Immature natural killer cell (primary cell): Measurements from ENCODE around the gene VSTM2L. TPM values are rescaled to one million over a fixed set of nuclear protein-coding genes. Genes with fewer than 3 reads are reported as not detected.
A peak's percentile ranks its signal among the peaks of the same experiment; 100 is the strongest.

Source experiments
- DNase-seq, 3 donors: peaks; one replicate each; pipeline ENCODE4 v3.0.0; 2022; ENCODE audit warnings: mixed read lengths in 1 of 3
- H3K27ac Mint-ChIP-seq, 6 donors: one replicate each; pipeline ENCODE4 v1.8.0; 2020; ENCODE audit warnings: mixed read lengths in 6 of 6, mild to moderate bottlenecking in 5 of 6, inconsistent platforms in 4 of 6, moderate library complexity in 3 of 6
- H3K27me3 Mint-ChIP-seq, 3 donors: one replicate each; pipeline ENCODE4 v1.8.0; 2020 to 2021; ENCODE audit warnings: low read depth in 3 of 3, mild to moderate bottlenecking in 3 of 3, mixed read lengths in 3 of 3, moderate library complexity in 3 of 3, inconsistent platforms in 1 of 3
- H3K36me3 Mint-ChIP-seq, 3 donors: one replicate each; pipeline ENCODE4 v1.8.0; 2020; ENCODE audit warnings: mixed read lengths in 3 of 3, inconsistent platforms in 2 of 3, mild to moderate bottlenecking in 2 of 3
- H3K4me1 Mint-ChIP-seq, 2 donors: one replicate each; pipeline ENCODE4 v1.8.0; 2020; ENCODE audit warnings: inconsistent platforms in 2 of 2, mild to moderate bottlenecking in 2 of 2, mixed read lengths in 2 of 2, moderate library complexity in 1 of 2
- H3K4me3 Mint-ChIP-seq, 5 donors: one replicate each; pipeline ENCODE4 v1.8.0; 2020; ENCODE audit warnings: mild to moderate bottlenecking in 5 of 5, mixed read lengths in 5 of 5, inconsistent platforms in 3 of 5, moderate library complexity in 3 of 5
- H3K9me3 Mint-ChIP-seq, 6 donors: one replicate each; pipeline ENCODE4 v1.8.0; 2020; ENCODE audit warnings: mild to moderate bottlenecking in 6 of 6, mixed read lengths in 6 of 6, inconsistent platforms in 4 of 6, moderate library complexity in 3 of 6
- polyA plus RNA-seq, 3 donors: library from polyadenylated mRNA; unstranded; fragments of 300-500 nt; fragmentation: Illumina TruSeq; gene quantifications; one replicate each; pipeline ENCODE4 v1.2.3, GENCODE V29; 2021

The VSTM2L gene
- polyA plus RNA-seq, 3 donors from 2014 or later = not detected

DNA sequence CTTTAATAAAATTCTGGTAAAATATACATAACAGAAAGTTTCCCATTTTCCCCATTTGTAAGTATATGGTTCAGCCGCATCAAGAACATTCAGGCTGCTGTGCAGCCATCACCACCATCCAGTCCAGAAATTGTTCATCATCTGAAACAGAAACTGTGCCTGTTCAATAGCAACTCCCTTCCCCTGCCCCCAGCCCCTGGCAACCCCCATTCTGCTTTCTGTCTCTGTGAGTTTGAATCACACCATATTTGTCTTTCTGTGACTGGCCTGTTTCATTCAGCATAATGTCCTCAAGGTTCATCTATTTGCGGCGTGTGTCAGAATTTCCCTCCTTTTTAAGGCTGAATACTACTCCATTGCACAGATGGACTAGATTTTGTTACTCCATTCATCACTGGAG lies 19.1 kb downstream of the VSTM2L start:
- H3K4me1 Mint-ChIP-seq = peaks cover 4 to 9% of the 10 kb centered on the region in 2 donors
- peaks cover 0 to 7% (median 4%) of the 10 kb centered on the region in 3 donors for H3K27me3 Mint-ChIP-seq
- H3K36me3 Mint-ChIP-seq = no peaks in the 10 kb centered on the region
- DNase-seq = no peak
- no peaks in the 10 kb centered on the region for H3K9me3 Mint-ChIP-seq
- H3K4me3 Mint-ChIP-seq = no peak overlapping the region
- H3K27ac Mint-ChIP-seq = no peak overlapping the region

DNA sequence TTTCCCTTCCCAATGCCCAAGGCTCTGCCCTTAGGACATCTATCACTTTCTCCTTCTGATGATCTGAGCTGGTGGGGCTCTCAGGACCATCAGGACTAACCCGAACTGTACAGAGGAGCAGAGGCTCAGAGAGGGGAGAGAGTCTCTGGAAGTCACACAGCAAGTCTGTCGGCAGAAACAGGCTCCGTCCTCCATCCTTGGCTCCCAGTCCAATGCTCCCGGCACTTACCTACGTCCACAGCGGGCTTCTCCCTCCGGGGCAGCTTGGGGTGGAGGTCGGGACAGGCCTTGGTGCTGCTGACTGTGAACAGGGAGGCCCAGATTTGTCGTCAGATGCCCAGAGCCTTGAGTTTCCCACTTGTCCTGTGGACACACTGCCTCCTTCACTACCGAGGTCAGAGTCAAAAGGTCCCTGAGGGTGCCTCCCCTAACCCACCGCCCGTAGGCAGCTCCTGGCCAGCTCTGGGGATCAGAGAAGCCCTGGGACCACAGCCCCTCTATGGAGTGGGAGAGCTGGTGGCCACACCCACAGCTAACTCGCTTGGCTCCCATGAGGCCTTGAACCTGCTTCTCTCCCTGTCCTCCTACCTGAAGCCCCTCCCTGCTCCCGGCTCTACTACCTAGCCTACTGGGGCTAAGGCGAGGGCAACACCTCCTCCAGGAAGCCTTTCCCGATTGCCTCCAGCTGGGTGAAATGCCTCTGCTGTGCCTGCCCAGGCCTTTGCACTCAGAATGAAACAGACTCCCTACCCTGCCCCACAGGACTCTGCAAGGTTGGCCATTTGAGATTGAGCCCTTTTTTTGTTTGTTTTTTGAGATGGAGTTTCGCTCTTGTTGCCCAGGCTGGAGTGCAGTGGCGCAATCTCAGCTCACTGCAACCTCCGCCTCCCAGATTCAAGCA lies 22.6 kb downstream of the VSTM2L start:
- Mint-ChIP-seq H3K36me3 (no peaks in the 10 kb centered on the region), H3K27ac (peak overlapping the region in 2 of 6 donors; percentile 7 to 55), H3K9me3 (no peaks in the 10 kb centered on the region), H3K4me3 (no peak overlapping the region), H3K4me1 (no peaks in the 10 kb centered on the region), H3K27me3 (peaks cover 3 to 5% (median 4%) of the 10 kb centered on the region in 3 donors)
- no peak for DNase-seq

DNA sequence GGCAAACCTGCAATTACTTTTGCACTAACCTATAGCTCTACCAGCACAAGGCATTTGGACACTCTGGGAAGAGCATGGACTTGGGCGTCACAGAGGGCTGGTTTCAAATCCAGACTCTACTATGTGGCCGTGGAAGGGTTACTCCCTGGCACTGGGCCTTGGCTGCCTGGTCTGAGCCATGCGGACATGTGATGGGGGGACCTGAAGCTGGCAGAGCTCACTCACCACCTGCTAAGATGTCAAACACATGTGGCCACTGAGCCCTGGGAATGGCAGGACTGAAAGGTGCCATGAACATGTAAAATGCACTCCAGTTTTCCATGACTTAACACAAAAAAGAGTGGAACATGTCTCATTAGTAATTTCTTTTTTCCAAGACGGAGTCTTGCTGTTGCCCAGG lies 23.7 kb downstream of the VSTM2L start:
- no peak for DNase-seq
- H3K27me3 Mint-ChIP-seq = peaks cover 3 to 4% (median 4%) of the 10 kb centered on the region in 3 donors
- H3K9me3 Mint-ChIP-seq = no peaks in the 10 kb centered on the region
- H3K36me3 Mint-ChIP-seq = no peaks in the 10 kb centered on the region
- no peaks in the 10 kb centered on the region for H3K4me1 Mint-ChIP-seq
- H3K4me3 Mint-ChIP-seq = no peak overlapping the region
- no peak overlapping the region for H3K27ac Mint-ChIP-seq

DNA sequence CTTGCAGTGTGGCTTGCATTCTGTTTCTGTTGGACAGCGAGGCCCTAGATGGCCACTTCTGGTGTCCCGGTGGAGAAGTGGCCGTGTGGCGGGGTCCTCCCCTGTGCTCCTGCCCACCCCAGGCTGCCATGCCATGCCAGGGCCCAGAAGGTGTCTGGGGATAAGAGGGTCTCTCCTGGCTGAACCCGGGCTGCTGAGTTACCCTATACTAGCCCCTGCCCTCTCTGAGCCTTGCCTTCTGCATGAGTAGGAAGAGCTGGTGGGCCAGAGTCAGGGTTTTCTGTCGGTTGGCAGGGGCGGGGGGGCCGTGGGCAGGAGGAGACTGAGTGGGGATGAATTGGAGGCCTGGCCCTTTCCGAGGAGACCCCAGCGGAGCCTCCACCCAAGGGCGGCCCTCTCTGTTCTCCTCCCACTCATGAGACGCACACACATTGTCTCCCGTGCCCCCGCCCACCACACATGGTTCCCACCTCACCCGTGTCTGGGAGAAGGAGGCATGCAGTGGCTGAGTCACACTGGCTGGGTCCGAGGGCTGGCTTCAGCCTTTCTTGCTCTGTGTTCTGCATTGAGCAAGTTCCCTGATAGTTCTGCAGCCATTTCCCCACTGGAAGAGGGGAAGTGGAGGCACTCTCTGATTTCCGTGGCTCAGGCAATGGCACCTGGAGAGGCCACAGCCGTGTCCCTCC lies 24.6 kb downstream of the VSTM2L start:
- Mint-ChIP-seq H3K27ac (no peak overlapping the region), H3K27me3 (peaks cover 0 to 3% (median 1%) of the 10 kb centered on the region in 3 donors), H3K4me3 (no peak overlapping the region), H3K36me3 (no peaks in the 10 kb centered on the region), H3K9me3 (no peaks in the 10 kb centered on the region), H3K4me1 (no peaks in the 10 kb centered on the region)
- no peak for DNase-seq

DNA sequence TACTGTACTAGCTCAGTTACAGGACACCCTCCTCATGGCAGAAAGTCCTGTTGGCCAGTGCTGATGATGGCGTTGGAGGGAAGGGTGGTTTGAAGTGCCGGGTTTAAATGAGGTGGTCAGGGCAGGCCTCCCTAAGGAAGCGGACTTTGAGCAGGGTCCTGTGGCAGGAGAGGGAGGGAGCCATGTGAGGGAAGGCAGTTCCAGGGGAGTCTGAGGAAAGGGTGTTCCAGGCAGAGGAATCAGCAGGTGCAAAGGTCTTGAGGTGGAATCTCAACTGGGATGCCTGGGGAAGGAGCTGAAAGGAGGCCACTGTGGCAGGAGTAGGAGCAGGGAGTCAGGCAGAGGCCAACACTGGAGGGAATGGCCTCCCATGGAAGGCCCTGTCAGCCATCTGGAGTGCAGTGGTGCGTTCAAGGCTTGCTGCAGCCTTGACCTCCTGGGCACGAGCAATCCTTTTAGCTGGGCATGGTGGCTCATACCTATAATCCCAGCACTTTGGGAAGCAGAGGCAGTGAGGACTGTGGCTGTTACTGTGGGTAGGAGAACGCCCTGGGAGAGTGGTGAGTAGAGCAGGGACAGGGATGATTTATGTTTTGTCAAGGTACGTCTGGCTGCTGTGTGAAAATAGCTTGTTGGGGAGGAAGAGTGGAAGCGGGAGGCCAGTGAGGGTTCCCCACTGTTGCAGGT lies 26.2 kb downstream of the VSTM2L start:
- Mint-ChIP-seq H3K36me3 (no peaks in the 10 kb centered on the region), H3K9me3 (no peaks in the 10 kb centered on the region), H3K27me3 (peaks cover 0 to 3% (median 1%) of the 10 kb centered on the region in 3 donors), H3K4me3 (no peak overlapping the region), H3K4me1 (no peaks in the 10 kb centered on the region), H3K27ac (no peak overlapping the region)
- DNase-seq = no peak

DNA sequence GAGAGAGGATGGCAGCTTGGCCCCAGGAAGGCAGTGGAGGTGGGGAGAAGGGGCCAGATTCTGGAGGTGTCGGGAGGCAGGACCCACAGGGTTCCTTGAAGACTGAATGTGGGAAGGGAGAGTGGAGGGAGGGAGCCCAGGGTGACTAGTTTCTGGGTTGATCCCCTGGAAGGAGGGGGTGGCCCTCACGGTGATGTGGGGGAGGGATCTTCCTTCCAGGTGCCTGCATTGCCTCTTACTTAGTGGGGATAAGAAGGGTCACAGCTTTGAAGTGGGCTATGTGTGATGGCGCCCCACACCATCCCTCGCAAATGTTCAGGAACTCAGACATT lies 26.7 kb downstream of the VSTM2L start:
- Mint-ChIP-seq H3K27me3 (peaks cover 0 to 3% (median 1%) of the 10 kb centered on the region in 3 donors), H3K4me1 (no peaks in the 10 kb centered on the region), H3K9me3 (peaks cover 0 to 2% (median 0%) of the 10 kb centered on the region in 6 donors), H3K27ac (no peak overlapping the region), H3K4me3 (no peak overlapping the region), H3K36me3 (no peaks in the 10 kb centered on the region)
- no peak for DNase-seq

DNA sequence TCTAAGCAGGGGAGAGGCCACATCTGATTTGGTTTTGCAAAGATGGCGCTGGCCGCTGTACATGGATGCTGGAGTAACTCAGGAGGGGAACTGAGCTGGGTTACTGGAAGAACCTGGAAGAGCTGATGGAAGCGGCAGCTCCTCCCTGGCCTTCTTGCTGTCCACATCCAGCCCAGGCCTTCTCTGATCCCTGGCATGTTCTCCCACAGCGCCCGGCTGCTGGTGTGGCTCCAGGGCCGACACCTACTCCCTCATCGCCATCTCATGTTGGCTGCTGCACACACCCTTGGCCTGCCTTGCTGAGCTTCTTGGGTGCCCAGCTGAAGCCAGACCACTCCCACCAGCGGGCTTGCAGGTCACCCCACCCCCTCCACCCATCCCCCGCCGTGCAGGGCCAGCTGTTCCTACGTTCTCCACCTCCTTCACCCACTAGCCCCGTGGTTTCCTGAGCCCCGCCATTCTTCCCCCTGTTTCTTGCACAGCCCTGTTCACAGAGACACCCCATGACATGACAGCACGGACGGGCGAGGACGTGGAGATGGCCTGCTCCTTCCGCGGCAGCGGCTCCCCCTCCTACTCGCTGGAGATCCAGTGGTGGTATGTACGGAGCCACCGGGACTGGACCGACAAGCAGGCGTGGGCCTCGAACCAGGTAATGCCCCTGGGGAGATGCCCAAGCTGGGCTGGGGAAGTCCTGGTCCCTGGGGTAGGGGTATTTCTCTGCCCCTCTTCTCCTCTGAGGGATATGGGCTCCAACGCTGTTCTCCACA lies 28.4 kb downstream of the VSTM2L start:
- Mint-ChIP-seq H3K27me3 (peaks cover 0 to 3% (median 0%) of the 10 kb centered on the region in 3 donors), H3K4me3 (no peak overlapping the region), H3K36me3 (no peaks in the 10 kb centered on the region), H3K4me1 (no peaks in the 10 kb centered on the region), H3K27ac (no peak overlapping the region), H3K9me3 (peaks cover 0 to 2% (median 0%) of the 10 kb centered on the region in 6 donors)
- no peak for DNase-seq

DNA sequence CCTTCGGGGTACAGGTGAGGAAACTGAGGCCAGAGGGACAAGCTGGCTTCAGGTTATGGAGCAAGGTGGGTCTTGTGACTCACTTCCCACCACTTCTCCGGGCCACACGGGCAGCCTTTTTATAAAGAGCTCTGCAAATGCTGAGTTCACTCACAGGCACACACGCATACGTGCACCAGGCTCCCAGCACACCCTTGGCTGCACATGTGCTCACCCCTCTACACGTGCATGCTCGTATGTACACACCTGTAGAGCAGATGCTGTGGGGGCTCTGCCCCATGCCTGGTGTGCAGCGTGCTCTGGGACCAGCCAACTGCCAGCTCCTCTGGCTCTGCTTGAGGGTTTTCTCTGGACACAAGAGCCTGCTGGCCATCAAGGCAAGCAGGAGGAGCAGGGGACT lies 29.1 kb downstream of the VSTM2L start:
- H3K36me3 Mint-ChIP-seq = no peaks in the 10 kb centered on the region
- peaks cover 0 to 3% (median 0%) of the 10 kb centered on the region in 3 donors for H3K27me3 Mint-ChIP-seq
- no peak overlapping the region for H3K4me3 Mint-ChIP-seq
- DNase-seq = no peak
- no peak overlapping the region for H3K27ac Mint-ChIP-seq
- no peaks in the 10 kb centered on the region for H3K4me1 Mint-ChIP-seq
- H3K9me3 Mint-ChIP-seq = peaks cover 0 to 2% (median 0%) of the 10 kb centered on the region in 6 donors

DNA sequence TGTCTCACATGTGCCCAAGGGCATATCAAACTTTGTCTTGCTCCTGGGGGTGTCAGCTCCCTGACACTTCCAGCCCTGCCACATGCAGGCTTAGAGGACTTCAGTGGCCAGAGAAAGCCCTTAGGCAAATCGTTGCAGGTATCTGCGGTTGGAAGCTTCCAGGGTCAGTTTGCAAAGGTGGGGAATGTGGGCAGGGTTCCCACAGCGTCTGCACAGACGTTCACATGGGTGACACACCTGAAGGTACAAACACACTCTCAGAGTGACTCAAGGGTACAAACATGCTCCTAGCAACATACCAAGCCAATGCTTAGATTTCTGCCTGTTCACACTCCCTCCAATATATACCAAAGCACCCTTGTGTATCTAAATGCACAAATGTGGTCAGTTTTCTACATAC lies 30.0 kb downstream of the VSTM2L start:
- H3K4me1 Mint-ChIP-seq = no peaks in the 10 kb centered on the region
- no peak for DNase-seq
- H3K4me3 Mint-ChIP-seq = no peak overlapping the region
- H3K27me3 Mint-ChIP-seq = peaks cover 0 to 3% (median 0%) of the 10 kb centered on the region in 3 donors
- no peak overlapping the region for H3K27ac Mint-ChIP-seq
- H3K36me3 Mint-ChIP-seq = no peaks in the 10 kb centered on the region
- peaks cover 0 to 2% (median 0%) of the 10 kb centered on the region in 6 donors for H3K9me3 Mint-ChIP-seq

DNA sequence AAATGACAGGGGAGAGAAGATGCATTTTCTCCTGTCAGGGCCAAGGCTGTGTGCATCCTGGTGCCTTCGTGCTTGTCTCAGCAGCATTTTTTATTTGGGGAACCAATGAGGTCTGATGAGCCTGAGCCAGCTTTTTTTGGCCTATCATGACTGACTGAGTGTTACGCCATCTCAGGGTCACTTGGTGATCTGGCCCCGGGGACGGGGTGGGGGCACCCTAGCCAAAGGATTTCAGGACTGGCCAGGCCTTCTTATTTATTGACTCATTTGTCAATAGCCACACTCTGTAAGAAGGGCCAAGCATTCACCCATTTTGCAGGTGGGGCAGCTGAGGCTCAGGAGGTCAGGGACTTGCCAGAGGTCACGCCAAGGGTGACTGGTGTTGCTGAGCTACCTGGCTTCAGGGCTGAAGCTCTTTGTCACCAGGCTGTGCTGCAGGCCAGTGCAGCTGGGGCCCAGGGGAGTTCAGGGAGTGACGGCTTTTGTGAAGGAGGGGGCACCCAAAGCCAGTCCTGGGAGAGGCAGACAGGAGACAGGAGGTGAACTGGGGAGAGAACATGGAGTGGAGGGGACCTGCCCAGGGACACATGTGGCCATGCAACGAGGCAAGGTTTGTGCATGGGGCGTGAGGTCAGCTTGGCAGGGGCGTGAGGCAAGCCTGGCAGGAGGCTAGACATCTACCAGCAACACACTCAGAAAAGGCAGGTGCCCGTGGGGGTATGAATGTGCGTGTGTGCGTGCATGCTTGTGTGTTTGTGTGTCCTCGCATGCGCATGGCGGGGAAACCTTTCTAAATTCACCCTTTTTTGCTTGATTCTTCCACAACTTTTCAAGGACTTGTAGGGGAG lies 31.1 kb downstream of the VSTM2L start:
- H3K27me3 Mint-ChIP-seq = peaks cover 0 to under 1% (median 0%) of the 10 kb centered on the region in 3 donors
- no peak for DNase-seq
- H3K36me3 Mint-ChIP-seq = no peaks in the 10 kb centered on the region
- peaks cover 0 to 2% (median 0%) of the 10 kb centered on the region in 6 donors for H3K9me3 Mint-ChIP-seq
- H3K27ac Mint-ChIP-seq = no peak overlapping the region
- no peaks in the 10 kb centered on the region for H3K4me1 Mint-ChIP-seq
- H3K4me3 Mint-ChIP-seq = no peak overlapping the region

DNA sequence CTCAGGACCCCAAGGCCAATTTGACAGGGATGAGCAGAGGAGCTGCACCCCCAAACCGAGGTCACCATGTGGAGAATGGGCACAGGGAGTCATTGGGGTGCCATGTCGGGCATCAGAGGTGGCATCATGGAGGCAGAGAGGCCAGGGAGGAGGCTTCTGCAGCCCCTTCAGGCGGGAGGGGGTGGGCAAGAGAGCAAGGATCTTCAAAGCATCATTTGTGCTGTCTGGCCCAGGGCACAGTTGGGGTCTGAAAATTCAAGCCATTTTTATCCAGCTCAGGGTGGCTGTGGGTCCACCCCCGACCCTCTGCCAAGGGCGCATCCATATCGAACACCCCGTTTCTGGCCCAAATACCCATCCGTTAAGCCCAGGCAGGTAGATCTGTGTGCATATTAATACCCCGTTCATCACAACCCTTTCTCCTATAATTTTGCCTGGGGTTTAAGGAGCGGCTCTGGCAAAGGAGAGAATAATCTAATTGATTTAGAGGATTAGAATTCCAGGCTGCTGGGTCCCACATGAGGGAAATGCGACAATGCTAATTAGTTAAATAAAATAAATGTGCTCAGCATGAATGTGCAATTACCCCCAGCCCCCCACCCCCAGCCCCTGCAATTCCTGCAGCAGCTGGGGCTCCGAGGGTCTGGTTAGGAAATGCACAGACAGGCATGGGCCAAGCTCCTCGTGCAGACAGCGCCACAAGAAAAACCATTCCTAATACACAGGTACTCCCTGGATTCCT lies 31.9 kb downstream of the VSTM2L start:
- no peak for DNase-seq
- Mint-ChIP-seq H3K4me1 (no peaks in the 10 kb centered on the region), H3K36me3 (no peaks in the 10 kb centered on the region), H3K27ac (no peak overlapping the region), H3K27me3 (peaks cover 0 to 1% (median 0%) of the 10 kb centered on the region in 3 donors), H3K4me3 (no peak overlapping the region), H3K9me3 (peaks cover 0 to 2% (median 0%) of the 10 kb centered on the region in 6 donors)

DNA sequence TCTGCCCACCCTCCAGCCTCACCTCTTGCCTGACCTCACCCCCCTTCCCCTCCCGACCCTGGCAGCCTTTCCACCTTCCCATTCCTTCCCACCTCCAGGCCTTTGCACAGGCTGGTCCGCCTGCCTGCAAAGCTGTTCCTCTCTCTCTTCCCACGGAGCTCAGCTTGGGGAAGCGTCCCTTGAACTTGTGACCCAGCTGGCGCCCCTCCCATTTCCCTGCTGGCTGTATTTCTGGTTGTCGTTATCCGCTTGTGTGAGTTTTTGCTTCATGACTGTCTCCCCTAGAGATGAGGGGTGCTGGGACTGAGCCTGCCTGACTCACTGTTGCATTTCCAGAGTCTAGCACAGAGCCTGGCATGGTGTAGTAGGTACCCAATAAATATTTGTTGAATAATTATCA lies 32.5 kb downstream of the VSTM2L start:
- DNase-seq = no peak
- peaks cover 0 to 2% (median 0%) of the 10 kb centered on the region in 6 donors for H3K9me3 Mint-ChIP-seq
- no peak overlapping the region for H3K4me3 Mint-ChIP-seq
- H3K4me1 Mint-ChIP-seq = no peaks in the 10 kb centered on the region
- H3K36me3 Mint-ChIP-seq = no peaks in the 10 kb centered on the region
- peaks cover 0 to 1% (median under 1%) of the 10 kb centered on the region in 3 donors for H3K27me3 Mint-ChIP-seq
- H3K27ac Mint-ChIP-seq = no peak overlapping the region
